ENCODE measurements around the gene DCP2.

The DCP2 gene

GRCh38 chr5:113047733-113048652, 71.4 kb downstream of the DCP2 start:
- DNase-seq: no peak

DNA sequence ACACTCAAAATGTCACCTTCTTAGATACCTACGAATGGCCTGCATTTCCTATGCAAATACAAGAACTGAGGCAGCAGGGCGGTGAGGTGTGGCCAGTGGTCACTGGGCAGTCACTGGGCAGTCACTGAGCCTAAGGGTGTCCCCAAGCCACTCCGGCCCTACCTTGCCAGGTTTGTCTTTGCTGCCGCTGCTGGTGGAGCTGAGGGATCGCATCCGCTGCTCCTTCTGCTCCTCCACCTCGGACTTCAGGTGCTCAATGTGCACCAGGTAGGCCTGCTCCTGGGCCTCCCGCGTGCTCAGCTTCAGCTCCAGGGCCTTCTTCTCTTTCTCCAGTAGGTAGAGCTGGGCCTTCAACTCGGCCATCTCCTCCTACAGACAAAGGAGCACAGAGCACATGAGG, 72.3 kb downstream of the DCP2 start:
- DNase-seq: no peak

- DNase-seq: no peak
Observed at GRCh38 chr5:113050721-113051382, 74.3 kb downstream of the DCP2 start.

DNA sequence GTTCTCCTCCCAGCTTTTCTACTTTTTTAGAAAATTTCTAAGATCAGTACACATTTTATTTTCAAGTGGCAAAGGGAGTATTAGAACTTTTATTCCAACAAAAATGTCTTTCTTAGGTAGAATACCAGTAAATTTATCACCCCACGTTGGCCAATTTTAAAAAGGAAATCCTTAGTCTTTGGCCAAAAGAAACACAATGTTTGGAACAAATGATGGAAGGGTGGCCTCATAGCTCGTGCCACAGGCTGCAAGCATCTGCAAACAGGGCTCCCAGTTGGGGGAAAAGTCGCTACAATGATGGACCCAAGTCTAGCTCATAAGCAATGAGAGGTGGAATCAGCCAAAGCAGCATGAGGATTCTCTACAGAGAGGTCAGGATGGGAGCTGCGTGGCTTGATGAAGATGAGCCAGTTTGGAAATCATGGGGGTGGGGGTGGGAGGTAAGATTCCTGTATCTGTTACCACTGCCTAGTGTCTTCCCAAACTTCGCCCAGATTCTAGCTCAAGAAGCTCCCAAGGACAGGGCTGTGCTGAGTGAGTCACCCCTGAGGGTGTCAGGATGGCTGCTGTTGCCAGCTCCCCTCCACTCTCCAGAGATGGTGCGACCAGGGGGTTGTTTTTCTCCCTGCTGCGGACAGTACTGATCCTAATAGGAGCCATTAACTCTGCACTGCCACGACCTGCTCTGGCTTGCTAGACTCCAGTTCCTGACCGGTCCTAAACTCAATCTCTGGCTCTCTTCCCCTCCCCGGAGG, 75.6 kb downstream of the DCP2 start:
- DNase-seq: no peak

- no peak for DNase-seq
Observed at GRCh38 chr5:113053511-113053995, 77.0 kb downstream of the DCP2 start.

DNA sequence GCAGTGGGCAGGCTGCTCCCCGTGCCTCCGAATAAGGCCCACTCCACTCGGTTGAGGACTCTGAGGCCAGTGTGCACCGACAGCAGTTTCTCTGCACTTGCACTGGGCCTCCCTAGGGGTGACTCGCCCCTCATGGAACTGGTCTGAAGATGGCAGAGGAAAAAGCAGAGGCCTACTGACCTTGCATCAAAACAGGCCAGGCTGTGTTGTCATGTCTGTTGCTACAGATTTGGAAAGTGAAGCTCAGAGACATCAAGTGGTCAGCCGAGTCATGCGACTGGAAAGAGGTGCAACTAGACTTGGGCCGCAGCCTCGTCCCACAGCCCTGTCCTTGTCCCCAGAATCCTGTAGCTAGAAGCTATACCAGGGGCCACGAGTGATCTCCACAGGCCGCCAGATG, 78.3 kb downstream of the DCP2 start:
- no peak for DNase-seq

DNA sequence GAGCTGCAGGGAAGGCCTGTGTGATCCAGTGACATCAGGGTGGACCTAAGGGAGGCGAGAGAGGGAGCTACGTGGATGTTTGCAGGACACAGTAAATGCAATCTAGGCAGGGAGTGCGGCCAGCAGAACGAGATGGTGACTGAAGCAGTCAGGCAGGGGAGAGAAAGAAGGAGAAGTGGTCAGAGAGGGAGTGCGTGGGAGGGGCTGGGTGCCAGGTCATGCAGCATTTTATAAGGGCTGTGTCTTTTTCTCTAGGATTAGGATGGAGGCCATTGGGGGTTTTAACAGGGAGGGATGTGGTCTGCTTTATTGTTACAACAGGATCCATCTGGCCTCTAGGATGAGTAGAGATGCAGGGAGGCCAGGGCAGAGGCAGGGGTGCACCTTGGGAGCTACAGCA, 80.4 kb downstream of the DCP2 start:
- DNase-seq: no peak

- no peak for DNase-seq
Observed at GRCh38 chr5:113057557-113057984, 81.0 kb downstream of the DCP2 start.

GRCh38 chr5:113058269-113058668, 81.7 kb downstream of the DCP2 start:
- DNase-seq: no peak

DNA sequence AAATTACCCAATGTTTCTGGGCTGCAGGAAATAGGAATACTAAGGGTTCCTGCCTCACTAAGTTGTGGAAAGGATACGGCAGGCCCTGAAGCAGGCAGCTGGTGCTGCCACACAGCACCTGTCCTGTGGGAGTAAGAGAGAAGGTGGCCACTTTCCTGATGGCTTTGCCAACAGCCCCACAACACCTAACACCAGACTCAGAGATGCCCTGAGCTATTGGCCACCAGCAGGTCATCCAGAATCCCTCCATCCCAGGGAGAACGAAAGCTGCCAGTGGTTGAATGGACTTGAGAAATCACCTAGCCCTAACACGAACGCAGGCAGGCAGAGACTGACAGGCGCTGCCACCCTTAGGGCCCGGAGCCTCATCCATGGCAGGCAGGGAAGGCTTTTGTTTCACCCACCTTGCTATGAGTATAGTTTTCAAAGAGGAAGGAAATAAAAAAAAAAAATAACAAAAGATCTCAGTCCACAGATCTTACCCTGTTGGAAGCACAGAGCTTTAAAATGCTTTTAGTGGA, 82.2 kb downstream of the DCP2 start:
- DNase-seq: no peak

GRCh38 chr5:113059232-113060040, 82.8 kb downstream of the DCP2 start:
- no peak for DNase-seq

GRCh38 chr5:113060408-113061025, 83.9 kb downstream of the DCP2 start:
- no peak for DNase-seq

GRCh38 chr5:113061846-113062780, 85.5 kb downstream of the DCP2 start:
- no peak for DNase-seq

DNA sequence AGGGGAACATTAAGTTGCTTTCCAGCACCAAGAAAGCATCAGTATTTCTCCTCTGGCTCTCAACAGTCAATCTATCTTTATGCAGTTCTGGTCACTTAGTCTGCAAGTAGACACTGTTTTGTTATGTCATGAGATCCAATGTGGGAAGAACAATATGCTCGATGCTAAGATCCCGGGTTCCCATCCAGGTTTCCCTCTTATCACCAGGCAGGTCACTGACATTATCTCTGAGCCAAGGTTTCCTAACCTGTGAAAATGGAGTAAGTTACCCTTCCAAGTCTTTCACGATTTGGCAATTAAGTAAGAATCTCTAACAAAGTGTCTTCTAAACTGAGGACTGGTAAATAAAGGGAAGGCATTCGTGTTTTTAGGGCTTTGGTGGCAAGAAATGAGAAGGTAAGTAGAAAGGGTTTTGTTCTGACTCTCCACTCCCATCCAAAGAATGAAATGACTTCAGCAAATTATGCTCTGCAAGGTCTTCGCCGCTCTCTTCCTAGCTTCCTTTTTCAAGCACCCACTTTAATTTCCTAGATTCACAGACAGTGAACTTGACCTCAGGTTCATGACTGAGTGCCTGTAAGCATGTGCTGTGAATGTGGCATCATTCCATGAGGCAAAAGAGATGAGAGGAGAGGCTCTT, 86.4 kb downstream of the DCP2 start:
- no peak for DNase-seq

GRCh38 chr5:113063927-113064326, 87.3 kb downstream of the DCP2 start:
- no peak for DNase-seq

DNA sequence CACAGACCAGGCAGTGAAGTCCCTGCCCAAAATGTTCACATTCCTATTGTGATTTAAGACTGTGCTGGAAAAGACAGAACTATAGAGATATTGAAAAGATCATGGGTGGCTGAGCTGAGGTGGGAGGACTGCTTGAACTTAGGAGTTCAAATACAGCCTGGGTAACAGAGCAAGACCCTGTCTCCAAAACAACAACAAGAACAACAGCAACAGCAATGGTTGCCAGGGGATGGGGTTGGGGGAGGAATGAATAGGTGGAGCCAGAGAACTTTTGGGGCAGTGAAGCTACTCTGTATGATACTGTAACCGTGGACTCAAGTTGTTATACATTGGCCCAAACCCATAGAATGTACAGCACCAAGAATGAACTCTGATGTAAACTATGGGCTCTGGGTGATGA, 88.2 kb downstream of the DCP2 start:
- no peak for DNase-seq

DNA sequence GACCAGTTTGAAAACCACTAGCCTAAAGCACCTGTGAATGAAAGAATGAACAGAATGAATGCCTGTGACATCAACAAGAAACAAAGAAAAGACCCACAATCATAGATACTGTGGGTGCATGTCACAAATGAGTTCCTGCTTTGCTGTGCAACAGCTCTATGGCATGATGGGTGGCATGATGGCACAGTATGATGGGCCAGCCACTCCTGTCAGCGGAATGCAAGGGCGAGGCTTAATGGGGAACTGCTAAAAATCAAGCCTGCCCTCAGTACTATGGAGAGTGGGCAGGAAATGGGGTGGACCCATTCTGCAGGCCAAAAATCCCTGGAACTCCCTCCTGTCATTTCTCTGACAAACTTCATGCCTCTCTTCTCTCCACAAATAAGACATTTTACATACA, 89.0 kb downstream of the DCP2 start:
- DNase-seq: no peak

DNA sequence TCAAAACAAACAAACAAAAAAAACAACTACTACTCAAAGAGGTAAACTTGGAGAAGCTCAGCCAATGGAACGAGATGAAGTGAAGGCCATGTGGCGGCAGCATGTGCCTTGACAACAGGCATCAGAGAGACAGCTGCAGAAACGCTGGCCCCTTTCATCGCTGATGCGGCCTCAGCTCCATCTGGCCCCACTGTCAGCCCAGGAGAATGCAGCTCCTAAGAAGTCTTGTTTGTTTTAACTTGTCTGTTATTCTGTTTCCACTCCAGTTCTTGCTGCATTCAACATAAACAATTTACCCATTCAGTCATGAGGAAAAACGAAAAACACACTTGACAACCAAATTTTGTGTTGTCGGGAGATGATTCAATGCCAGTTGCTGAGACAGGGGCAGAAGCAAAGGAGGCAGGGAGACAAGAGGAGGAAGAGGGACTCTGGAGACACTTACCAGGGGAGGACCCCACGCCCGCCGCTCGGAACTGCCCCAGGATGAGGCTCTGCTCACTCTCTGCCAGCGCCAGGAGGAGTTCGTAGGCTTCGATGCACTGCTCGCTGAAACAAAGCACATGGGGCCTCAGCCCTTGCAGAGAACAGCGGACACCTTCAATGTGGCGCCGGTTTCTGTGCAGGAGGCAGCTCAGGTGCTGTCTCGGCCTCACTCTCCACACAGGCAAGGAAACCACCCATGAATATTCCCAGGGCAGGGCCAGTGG, 91.2 kb downstream of the DCP2 start:
- no peak for DNase-seq

DNA sequence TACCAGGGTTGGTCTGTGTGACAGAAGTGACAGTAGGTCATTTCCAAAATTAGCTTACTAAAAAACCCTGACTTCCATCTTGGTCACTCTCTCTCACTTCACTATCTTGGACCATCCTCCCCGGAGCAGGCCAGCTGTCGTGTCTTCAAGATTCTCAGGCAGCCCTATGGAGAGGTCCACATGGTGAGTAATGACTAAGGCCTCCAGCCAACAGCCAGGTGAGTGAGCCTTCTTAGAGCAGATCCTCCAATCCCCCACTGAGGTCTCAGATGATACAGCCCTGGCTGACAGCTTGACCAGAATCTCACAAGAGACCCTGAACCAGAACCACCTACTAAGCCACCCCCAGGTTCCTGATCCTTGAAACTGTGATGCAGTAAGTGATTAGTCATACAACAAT, 92.0 kb downstream of the DCP2 start:
- DNase-seq: no peak
